T-cell (primary cell): ENCODE results near the gene UNC5A. TPM values are rescaled to one million over a fixed set of nuclear protein-coding genes. Genes with fewer than 3 reads are reported as not detected.
A peak's percentile ranks its signal among the peaks of the same experiment; 100 is the strongest.

Experiments
- ATAC-seq, 4 experiments: fragments of 200-7000 bp in 3 of 4; fragments of 150-1000 bp in 1 of 4; cut with Tn5 transposase; replicated peaks in 1 of 4; 1 replicate in 3 of 4; 2 replicates in 1 of 4; pipeline ENCODE4 v1.10.0; 2021; ENCODE audit warnings: moderate library complexity in 3 of 4, mild to moderate bottlenecking in 2 of 4, moderate number of reproducible peaks in 1 of 4
- CTCF ChIA-PET, 2 donors: fragments of 300-600 bp; sonication (Branson Sonifier 250); formaldehyde crosslinking; loops; one replicate each; lab custom pipeline; 2022; ENCODE audit warnings: antibody characterized with exemption in 2 of 2; lab: Charles Lee
- POLR2A ChIA-PET, 2 donors: fragments of 300-600 bp; sonication (Branson Sonifier 250); formaldehyde crosslinking; loops; one replicate each; lab custom pipeline; 2022; ENCODE audit warnings: antibody characterized with exemption in 2 of 2; lab: Charles Lee
- DNase-seq, 35 experiments: peaks; one replicate each; pipeline versions ENCODE4 v3.0.0 to v3.0.0-alpha.2; 2013 to 2023
- H3K27ac ChIP-seq: one replicate; pipeline ENCODE4 v1.5.1; 2013; ENCODE audit warnings: low read length
- H3K27me3 ChIP-seq, 2 experiments: replicated peaks in 1 of 2; 1 replicate in 1 of 2; 2 replicates in 1 of 2; pipeline versions ENCODE4 v1.6.1 to v1.7.0; 2013; ENCODE audit warnings: low read length in 1 of 2, mixed read lengths in 1 of 2; ENCODE audit not compliant: control insufficient read depth in 2 of 2, insufficient read depth in 2 of 2; ENCODE audit errors: extremely low read depth in 1 of 2
- H3K36me3 ChIP-seq, 2 donors: 1 replicate in 1 of 2; 2 replicates in 1 of 2; pipeline versions ENCODE4 v1.6.1 to v1.7.0; 2013; ENCODE audit warnings: low read length in 1 of 2; ENCODE audit not compliant: control insufficient read depth in 2 of 2, insufficient read depth in 1 of 2; ENCODE audit errors: extremely low read depth in 1 of 2
- H3K4me1 ChIP-seq, 2 experiments: 1 replicate in 1 of 2; 2 replicates in 1 of 2; pipeline versions ENCODE4 v1.6.1 to v1.7.0; 2013; ENCODE audit warnings: low read length in 2 of 2, mixed read lengths in 1 of 2; ENCODE audit not compliant: insufficient read depth in 2 of 2, control insufficient read depth in 1 of 2; ENCODE audit errors: extremely low read depth in 1 of 2
- H3K4me3 ChIP-seq, 2 donors: 1 replicate in 1 of 2; 2 replicates in 1 of 2; pipeline versions ENCODE4 v1.5.1 to v1.7.0; 2013; ENCODE audit warnings: mild to moderate bottlenecking in 2 of 2, low read length in 1 of 2, moderate library complexity in 1 of 2; ENCODE audit not compliant: control insufficient read depth in 1 of 2; ENCODE audit errors: extremely low read depth in 1 of 2
- H3K9me3 ChIP-seq: 2 replicates; pipeline ENCODE4 v1.7.0; 2013
- H3K27ac Mint-ChIP-seq, 2 donors: one replicate each; pipeline ENCODE4 v1.8.0; 2020 to 2021; ENCODE audit warnings: mild to moderate bottlenecking in 2 of 2, mixed read lengths in 2 of 2
- H3K27me3 Mint-ChIP-seq, 2 donors: one replicate each; pipeline ENCODE4 v1.8.0; 2021 to 2022; ENCODE audit warnings: mixed read lengths in 2 of 2
- H3K36me3 Mint-ChIP-seq: one replicate; pipeline ENCODE4 v1.8.0; 2021; ENCODE audit warnings: mixed read lengths
- H3K4me1 Mint-ChIP-seq, 3 donors: one replicate each; pipeline ENCODE4 v1.8.0; 2020 to 2022; ENCODE audit warnings: mixed read lengths in 3 of 3, mild to moderate bottlenecking in 1 of 3
- H3K4me3 Mint-ChIP-seq, 3 donors: one replicate each; pipeline ENCODE4 v1.8.0; 2020 to 2022; ENCODE audit warnings: mild to moderate bottlenecking in 3 of 3, mixed read lengths in 3 of 3, moderate library complexity in 3 of 3
- H3K9me3 Mint-ChIP-seq, 3 donors: one replicate each; pipeline ENCODE4 v1.8.0; 2020 to 2022; ENCODE audit warnings: mixed read lengths in 3 of 3
- WGBS: methylation state at CpG from one replicate; pipeline ENCODE4 v1.1.5; 2013; ENCODE audit warnings: missing lambda C conversion rate; ENCODE audit not compliant: insufficient coverage; 5-methylcytosine and 5-hydroxymethylcytosine counted together
- total RNA-seq, 35 experiments: library from RNA in 6 of 35; stranded (reverse) in 6 of 35; fragments of 120-200 nt in 1 of 35; gene quantifications; one replicate each; pipeline versions ENCODE4 v1.2.1 to v1.2.4 and lab custom pipeline; 2013 to 2026

Gene UNC5A
- total RNA-seq, 5 donors from 2014 or later (not counting 1 experiment from before 2014, with no cell fraction given), result not detected

DNA sequence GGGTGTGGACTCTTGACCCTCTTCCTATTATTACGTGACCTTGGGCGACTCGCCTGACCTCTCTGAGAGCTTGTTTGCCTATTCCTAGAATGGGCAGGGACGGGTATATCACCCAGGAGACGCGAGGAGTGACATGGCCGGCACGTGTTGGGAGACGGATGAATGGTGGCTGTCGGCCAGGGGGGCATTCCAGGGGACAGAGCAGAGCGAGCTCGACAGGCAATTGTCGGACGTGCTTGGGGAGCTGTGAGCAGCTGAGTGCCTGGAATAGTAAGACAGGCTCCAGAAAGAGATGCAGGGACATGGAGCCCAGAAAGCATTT is 29.3 kb upstream of the UNC5A start:
- H3K4me1 Mint-ChIP-seq, result peaks cover 0 to 6% (median 2%) of the 10 kb centered on the region in 3 donors
- POLR2A ChIA-PET, result no interaction called here
- H3K27me3 ChIP-seq, result peaks cover 0 to 64% of the 10 kb centered on the region in 2 experiments
- peaks cover 41 to 54% of the 10 kb centered on the region in 2 donors for H3K27me3 Mint-ChIP-seq
- CTCF ChIA-PET, result no interaction called here
- H3K4me1 ChIP-seq, result no peaks in the 10 kb centered on the region
- H3K27ac ChIP-seq, result no peak overlapping the region
- DNase-seq, result peak in 1 of 35 experiments; percentile 15
- H3K4me3 ChIP-seq, result no peak overlapping the region
- H3K9me3 Mint-ChIP-seq, result no peaks in the 10 kb centered on the region
- H3K36me3 ChIP-seq, result no peaks in the 10 kb centered on the region
- no peaks in the 10 kb centered on the region for H3K9me3 ChIP-seq
- no peak for ATAC-seq
- WGBS, result 77% methylated on average over 14 of the region's 14 CpGs
- H3K36me3 Mint-ChIP-seq, result no peaks in the 10 kb centered on the region
- H3K4me3 Mint-ChIP-seq, result no peak overlapping the region
- H3K27ac Mint-ChIP-seq, result no peak overlapping the region

DNA sequence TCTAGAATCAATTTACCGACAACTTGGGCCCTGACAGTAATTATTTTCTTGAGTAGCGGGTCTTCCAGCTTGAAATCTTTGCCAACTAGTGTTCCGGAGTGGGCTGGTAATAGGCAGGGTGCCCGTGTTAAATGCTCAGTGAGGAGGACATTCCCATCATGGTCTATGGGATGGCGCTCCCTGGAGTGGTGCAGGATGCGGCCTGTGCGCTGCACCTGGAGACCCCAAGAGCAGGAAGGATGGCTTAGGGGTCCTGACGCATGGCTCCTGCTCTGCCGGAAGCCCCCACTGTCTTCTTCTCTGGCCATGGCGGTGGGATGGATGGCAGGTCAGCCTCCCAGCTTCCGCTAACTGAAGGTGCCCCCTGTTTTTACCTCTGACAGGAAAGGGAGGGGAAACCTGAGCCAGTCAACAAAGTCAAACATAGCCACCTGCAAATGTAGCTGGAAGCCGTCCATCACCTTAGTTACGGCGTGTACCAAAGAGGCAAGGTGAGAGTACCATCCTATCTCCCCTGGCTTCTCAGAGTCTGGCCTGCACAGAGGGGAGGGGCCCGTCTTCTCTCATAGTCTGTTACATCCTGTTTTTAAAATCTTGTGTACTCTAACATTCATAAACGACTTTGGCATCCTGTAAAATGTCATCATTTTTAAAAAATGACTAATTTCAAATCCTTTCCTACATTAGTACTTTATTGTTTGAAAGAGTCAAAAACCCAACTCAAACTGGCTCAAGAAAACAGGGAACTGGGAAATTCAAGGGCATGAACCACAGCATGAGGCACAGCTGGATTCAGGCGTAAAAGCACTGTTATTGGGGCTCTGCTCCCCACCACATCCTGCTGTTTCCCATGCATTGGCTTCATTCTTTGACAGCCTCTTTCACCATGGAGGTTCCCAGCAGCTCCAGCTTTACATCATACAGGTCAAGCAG is 28.5 kb upstream of the UNC5A start:
- DNase-seq, result no peak
- Histone ChIP-seq H3K4me3 (no peak overlapping the region), H3K4me1 (no peaks in the 10 kb centered on the region), H3K27me3 (peaks cover 2 to 64% of the 10 kb centered on the region in 2 experiments), H3K27ac (no peak overlapping the region), H3K9me3 (no peaks in the 10 kb centered on the region), H3K36me3 (no peaks in the 10 kb centered on the region)
- ATAC-seq, result peak in 1 of 4 experiments; percentile 45
- H3K9me3 Mint-ChIP-seq, result no peaks in the 10 kb centered on the region
- H3K27me3 Mint-ChIP-seq, result peaks cover 37 to 52% of the 10 kb centered on the region in 2 donors
- peaks cover 0 to 6% (median 2%) of the 10 kb centered on the region in 3 donors for H3K4me1 Mint-ChIP-seq
- no peak overlapping the region for H3K4me3 Mint-ChIP-seq
- 90% methylated on average over 14 of the region's 17 CpGs for WGBS
- H3K36me3 Mint-ChIP-seq, result no peaks in the 10 kb centered on the region
- CTCF ChIA-PET, result no interaction called here
- POLR2A ChIA-PET, result no interaction called here
- H3K27ac Mint-ChIP-seq, result no peak overlapping the region

DNA sequence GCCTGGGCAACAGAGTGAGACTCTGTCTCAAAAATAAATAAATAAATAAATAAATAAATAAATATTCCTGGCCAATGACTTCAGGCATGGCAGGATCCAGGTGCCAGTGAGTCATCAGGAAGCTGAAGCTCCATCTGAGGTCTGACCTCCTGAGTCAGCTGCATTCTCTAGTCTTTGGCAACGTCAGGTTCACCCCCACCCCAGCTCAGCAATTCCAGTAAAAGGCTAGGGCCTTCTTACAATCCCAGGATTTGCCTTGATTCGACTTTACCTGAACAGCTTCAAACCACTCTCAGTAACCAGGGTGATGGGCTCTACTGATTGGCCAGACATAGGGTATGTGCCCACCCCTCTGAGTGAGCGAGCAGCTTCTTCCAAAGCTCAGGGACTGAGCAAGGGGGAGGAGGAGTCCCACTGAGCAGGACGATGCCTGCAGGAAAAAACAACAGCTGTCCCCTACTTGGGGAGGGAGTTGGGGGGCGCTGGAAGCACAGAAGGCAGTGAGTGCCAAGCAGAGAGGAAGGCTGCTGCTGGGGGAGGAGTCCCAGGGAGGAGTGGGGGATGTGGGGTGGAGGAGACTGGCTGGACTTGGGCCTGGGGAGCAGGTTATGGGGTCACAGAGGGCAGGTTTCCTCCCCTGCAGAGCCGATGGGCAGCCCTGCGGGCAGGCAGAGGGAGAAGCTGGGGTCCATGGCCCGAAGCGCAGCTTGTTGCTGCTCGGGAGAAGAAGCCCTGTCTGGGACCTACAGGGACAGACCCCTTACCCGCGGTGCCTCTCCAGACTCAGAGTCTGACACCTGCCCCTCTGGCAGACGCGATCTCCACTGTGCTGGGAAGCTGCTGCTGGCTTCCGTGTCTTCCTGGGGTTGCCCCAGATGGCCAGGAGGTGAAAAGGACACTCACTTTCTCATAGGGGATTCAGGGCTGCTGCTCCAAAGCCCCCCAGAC is 25.9 kb upstream of the UNC5A start:
- H3K4me1 Mint-ChIP-seq, result peaks cover 0 to 6% (median 2%) of the 10 kb centered on the region in 3 donors
- POLR2A ChIA-PET, result interaction anchor here in 1 of 2 donors (0.5 kb wide), 1 partner anchor 111 kb away, joined by 7 read pairs; no protein-coding TSS in a partner anchor
- Histone ChIP-seq H3K9me3 (no peaks in the 10 kb centered on the region), H3K27me3 (peaks cover 2 to 73% of the 10 kb centered on the region in 2 experiments), H3K27ac (no peak overlapping the region), H3K36me3 (no peaks in the 10 kb centered on the region), H3K4me1 (no peaks in the 10 kb centered on the region), H3K4me3 (no peak overlapping the region)
- peaks cover 43 to 58% of the 10 kb centered on the region in 2 donors for H3K27me3 Mint-ChIP-seq
- no peak for ATAC-seq
- H3K4me3 Mint-ChIP-seq, result no peak overlapping the region
- H3K36me3 Mint-ChIP-seq, result no peaks in the 10 kb centered on the region
- H3K9me3 Mint-ChIP-seq, result no peaks in the 10 kb centered on the region
- no peak for DNase-seq
- CTCF ChIA-PET, result no interaction called here
- 12% methylated on average over 12 of the region's 15 CpGs for WGBS
- no peak overlapping the region for H3K27ac Mint-ChIP-seq

DNA sequence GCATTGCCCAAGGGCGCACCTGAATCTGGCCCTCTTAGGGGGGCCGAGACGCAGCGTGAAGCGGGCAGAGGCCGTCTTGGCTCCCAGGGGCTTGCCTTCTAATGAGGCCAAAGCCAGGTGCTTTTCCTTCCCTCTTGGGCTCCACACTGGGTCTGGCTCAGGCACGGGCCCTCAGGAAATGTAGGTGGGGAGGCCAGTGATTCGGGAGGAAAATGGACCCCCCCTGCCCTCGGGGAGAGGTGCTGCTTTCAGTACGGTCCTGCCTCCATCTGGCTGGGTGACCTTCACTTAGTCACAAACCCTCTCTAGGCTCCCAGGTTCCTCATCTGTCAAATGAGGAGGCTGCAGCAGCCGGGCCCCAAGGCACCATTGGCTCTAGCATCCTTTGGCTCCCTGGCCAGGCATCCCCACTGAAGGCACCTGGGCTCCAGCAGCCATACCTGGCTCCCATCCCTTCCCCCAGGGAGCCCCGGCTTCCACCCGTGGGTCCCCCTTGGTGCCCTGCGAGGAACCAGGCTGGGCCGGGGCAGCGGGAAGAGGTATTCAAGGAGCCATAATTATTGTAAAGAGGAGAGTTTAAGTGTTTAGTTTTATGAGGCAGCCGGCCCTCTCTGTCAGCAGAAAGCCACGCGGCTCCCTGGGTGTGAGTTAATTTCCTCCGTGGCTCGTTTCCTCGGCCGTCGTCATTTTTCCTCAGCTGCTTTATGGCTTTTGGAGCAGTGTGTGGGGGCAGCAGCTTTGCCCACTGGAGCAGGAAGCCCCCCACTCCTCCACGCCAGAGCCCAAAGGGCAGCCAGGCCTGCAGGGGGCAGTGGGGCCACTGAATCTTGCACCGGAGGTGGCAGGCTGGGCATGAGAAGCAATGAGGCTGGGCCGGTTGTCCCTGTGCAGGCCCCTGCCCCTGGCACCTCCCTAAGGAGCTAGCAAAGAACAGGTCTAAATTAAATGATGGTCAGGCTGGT is 24.9 kb upstream of the UNC5A start:
- Histone ChIP-seq H3K4me3 (no peak overlapping the region), H3K9me3 (no peaks in the 10 kb centered on the region), H3K36me3 (no peaks in the 10 kb centered on the region), H3K27ac (no peak overlapping the region), H3K27me3 (peaks cover 3 to 71% of the 10 kb centered on the region in 2 experiments), H3K4me1 (no peaks in the 10 kb centered on the region)
- ATAC-seq (no peak), DNase-seq (no peak)
- no peaks in the 10 kb centered on the region for H3K36me3 Mint-ChIP-seq
- H3K9me3 Mint-ChIP-seq, result no peaks in the 10 kb centered on the region
- H3K27me3 Mint-ChIP-seq, result peaks cover 43 to 61% of the 10 kb centered on the region in 2 donors
- ChIA-PET CTCF (no interaction called here), POLR2A (no interaction called here)
- no peak overlapping the region for H3K27ac Mint-ChIP-seq
- no peak overlapping the region for H3K4me3 Mint-ChIP-seq
- peaks cover 0 to 6% (median 2%) of the 10 kb centered on the region in 3 donors for H3K4me1 Mint-ChIP-seq
- 53% methylated on average over 15 of the region's 27 CpGs for WGBS

DNA sequence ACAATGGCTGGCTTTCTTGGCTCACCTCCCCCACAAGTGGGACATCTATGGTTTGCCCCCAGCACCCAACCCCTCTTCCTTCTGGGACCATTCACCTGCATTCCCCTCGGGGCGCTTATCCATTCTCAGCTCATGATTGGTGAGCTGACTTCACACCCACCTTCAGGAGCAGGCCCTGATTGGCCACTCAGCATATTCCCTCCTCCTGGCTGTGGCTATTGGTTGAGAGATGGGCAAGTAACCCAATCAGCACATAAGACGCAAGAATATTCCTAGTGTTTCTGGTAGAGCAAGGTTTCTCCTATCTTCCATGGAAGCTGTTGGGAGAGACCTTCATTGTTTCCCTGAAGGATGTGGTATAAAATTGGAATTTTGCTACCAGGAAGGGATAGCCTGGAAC is 22.7 kb upstream of the UNC5A start:
- Histone ChIP-seq H3K9me3 (no peaks in the 10 kb centered on the region), H3K36me3 (no peaks in the 10 kb centered on the region), H3K4me3 (no peak overlapping the region), H3K27ac (no peak overlapping the region), H3K27me3 (peaks cover 4 to 72% of the 10 kb centered on the region in 2 experiments), H3K4me1 (no peaks in the 10 kb centered on the region)
- CTCF ChIA-PET, result no interaction called here
- ATAC-seq (no peak), DNase-seq (no peak)
- Mint-ChIP-seq H3K9me3 (no peaks in the 10 kb centered on the region), H3K27ac (no peak overlapping the region), H3K36me3 (no peaks in the 10 kb centered on the region), H3K27me3 (peaks cover 29 to 57% of the 10 kb centered on the region in 2 donors), H3K4me1 (no peaks in the 10 kb centered on the region), H3K4me3 (no peak overlapping the region)
- 80% methylated on average over 1 of the region's 3 CpGs for WGBS
- POLR2A ChIA-PET, result no interaction called here
